ENCODE results near the gene SPATA1. TPM values are rescaled to one million over a fixed set of nuclear protein-coding genes. Genes with fewer than 3 reads are reported as not detected.

SPATA1 gene
- total and polyA plus RNA-seq, 12 donors = 0.22 to 2.9 (median 1.5) TPM

DNA sequence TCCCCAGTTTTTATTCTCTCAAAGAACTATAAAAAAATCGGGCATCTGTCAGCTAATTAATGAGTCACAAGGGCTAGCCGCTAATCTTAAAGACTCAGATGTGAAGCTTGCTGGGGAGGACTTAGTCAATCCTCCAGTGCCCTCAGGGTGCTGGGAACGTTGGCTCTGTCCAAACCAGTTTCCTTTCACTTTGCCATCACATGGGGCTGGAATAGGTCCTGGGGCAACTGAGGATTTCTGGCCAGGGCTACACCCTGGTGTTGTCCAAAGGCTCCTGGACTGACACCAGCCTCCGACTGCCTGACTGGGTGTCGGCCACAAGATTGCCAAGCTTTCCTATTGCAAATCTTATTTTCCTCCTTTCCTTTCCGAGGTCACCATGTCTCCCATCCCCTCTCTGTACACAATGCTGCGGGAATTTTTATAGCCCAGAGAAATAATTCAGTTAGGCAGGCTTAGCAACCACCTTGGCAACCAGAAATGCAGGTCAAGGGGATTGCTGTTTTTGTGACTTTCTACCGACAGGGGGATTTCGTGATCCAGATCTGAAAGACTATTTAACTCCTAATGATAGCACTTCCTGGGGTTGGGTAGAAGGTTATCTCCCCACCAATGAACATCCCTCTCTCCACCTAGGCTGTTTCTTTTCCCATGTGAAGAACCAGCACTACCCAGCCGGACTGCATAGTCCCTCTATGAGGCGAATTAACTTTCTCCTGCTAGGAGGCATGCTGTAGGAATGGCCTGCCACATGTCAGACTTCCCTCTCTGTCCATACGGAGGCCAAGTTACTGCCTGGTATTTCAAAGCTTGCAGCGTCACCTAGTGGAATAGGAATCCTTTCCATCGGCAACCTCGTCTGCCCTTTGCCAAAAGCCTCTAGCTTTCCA, 98.0 kb downstream of the SPATA1 start:
- Histone ChIP-seq H3K36me3 (no peaks in the 10 kb centered on the region), H3K4me1 (peaks cover 0 to 35% (median 21%) of the 10 kb centered on the region in 9 donors), H3K27me3 (no peaks in the 10 kb centered on the region), H3K9me3 (peaks cover 0 to 24% (median 0%) of the 10 kb centered on the region in 11 donors), H3K27ac (peak overlapping the region in 9 of 10 donors; percentile 11 to 83 (median 66)), H3K4me3 (peak overlapping the region in 8 of 10 donors; percentile 17 to 49 (median 44))
- ATAC-seq (peak; percentile 79 to 94 (median 90)), DNase-seq (peak; percentile 23 to 76)
- TF ChIP-seq, protein P1, sequence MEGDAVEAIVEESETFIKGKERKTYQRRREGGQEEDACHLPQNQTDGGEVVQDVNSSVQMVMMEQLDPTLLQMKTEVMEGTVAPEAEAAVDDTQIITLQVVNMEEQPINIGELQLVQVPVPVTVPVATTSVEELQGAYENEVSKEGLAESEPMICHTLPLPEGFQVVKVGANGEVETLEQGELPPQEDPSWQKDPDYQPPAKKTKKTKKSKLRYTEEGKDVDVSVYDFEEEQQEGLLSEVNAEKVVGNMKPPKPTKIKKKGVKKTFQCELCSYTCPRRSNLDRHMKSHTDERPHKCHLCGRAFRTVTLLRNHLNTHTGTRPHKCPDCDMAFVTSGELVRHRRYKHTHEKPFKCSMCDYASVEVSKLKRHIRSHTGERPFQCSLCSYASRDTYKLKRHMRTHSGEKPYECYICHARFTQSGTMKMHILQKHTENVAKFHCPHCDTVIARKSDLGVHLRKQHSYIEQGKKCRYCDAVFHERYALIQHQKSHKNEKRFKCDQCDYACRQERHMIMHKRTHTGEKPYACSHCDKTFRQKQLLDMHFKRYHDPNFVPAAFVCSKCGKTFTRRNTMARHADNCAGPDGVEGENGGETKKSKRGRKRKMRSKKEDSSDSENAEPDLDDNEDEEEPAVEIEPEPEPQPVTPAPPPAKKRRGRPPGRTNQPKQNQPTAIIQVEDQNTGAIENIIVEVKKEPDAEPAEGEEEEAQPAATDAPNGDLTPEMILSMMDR (IDR thresholded peaks at IDR 0.05) = peak; percentile 37 to 87 (median 74)
- intact Hi-C loops (cut with DNase I) = loop anchor here in 9 of 10 donors (1.0 to 10.0 kb wide), 13 partner anchors 99 to 672 kb away; partner anchors contain the start of genes PRKACB (in 3 of the 9), GNG5 (in 2 of the 9), SPATA1 (in 2 of the 9) and RPF1 (in 1 of the 9)
- WGBS, 2 donors = 34 to 46% methylated on average over 15 of the region's 15 CpGs

DNA sequence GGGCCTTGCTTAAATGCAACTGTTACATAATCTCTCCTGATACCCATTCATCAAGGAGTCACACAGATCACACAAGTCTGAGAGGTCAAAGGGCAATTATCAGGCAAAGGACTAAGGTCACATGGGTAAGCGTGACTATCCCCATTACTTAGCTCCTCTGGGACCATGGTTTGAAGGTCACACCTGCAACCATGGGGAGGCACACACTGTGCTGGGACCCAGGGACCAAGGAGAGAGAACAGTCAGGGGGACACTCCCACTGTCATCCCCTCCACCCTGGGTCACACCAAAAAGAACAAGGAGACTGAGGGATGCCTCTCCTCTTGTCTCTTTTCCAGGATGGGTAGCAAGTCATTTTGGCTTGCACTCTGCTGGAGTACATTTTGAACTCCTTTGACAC, 99.0 kb downstream of the SPATA1 start:
- Histone ChIP-seq H3K9me3 (peaks cover 0 to 24% (median 0%) of the 10 kb centered on the region in 11 donors), H3K36me3 (no peaks in the 10 kb centered on the region), H3K4me3 (no peak overlapping the region), H3K4me1 (peaks cover 0 to 25% (median 19%) of the 10 kb centered on the region in 9 donors), H3K27ac (peak overlapping the region in 1 of 10 donors; percentile 83), H3K27me3 (no peaks in the 10 kb centered on the region)
- no peak for DNase-seq
- TF ChIP-seq, protein P1 (IDR thresholded peaks at IDR 0.05) = no peak
- 93 to 100% methylated on average over 1 of the region's 1 CpG for WGBS, 2 donors
- no peak for ATAC-seq
- intact Hi-C loops (cut with DNase I) = loop anchor here in 8 of 10 donors (2.0 to 10.0 kb wide), 9 partner anchors 100 to 672 kb away; partner anchors contain the start of genes GNG5 (in 2 of the 8), PRKACB (in 2 of the 8), SPATA1 (in 2 of the 8) and RPF1 (in 1 of the 8)

DNA sequence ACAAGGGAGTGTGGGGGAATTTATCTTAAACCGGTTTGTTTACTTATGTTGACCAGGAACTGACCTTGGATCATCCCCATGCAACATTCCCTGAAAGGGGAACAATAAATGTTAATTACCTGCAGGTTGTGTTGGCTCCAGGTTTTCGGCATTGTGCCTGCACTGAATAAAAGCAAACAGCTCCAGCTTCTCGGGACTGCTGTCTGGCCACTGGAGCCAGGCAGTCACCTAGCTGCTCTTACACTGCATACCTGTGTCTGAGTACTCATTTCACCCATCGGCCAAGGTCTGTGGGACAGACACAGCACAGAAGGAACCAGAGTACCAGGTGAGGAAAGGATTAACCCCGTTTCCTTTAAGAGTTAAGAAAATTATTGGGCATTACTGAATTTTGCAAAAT, 100.8 kb downstream of the SPATA1 start:
- DNase-seq (no peak), ATAC-seq (no peak)
- Histone ChIP-seq H3K4me1 (peaks cover 0 to 28% (median 17%) of the 10 kb centered on the region in 9 donors), H3K27ac (no peak overlapping the region), H3K36me3 (no peaks in the 10 kb centered on the region), H3K27me3 (no peaks in the 10 kb centered on the region), H3K4me3 (no peak overlapping the region), H3K9me3 (peaks cover 0 to 24% (median 0%) of the 10 kb centered on the region in 11 donors)
- WGBS, 2 donors = 89 to 91% methylated on average over 5 of the region's 5 CpGs
- TF ChIP-seq, protein P1 (IDR thresholded peaks at IDR 0.05) = no peak
- intact Hi-C loops (cut with DNase I) = loop anchor here in 7 of 10 donors (5.0 to 10.0 kb wide), 7 partner anchors 102 to 672 kb away; partner anchors contain the start of genes GNG5 (in 2 of the 7), PRKACB (in 2 of the 7), SPATA1 (in 2 of the 7) and RPF1 (in 1 of the 7)

DNA sequence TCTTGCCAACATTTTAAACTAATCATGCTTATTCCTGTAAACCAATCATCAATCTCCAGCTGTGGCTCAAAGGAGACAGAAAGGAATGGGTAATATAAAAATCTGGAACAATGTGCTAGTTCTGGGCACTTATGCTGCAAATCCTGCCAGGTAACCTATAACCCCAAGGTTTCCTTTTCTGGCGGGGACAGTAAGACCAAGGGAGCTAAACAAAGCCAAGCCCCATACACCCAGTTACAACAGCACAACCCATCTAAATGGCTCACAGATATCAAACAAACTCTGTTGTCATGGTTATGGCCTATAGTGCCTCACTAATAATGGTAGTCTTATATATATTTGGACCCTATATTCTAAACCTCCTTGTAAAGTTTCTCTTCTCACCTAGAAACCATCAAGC, 104.9 kb downstream of the SPATA1 start:
- ATAC-seq = no peak
- TF ChIP-seq, protein P1 (IDR thresholded peaks at IDR 0.05) = no peak

More for the DNA sequence above, 104.9 kb downstream of the SPATA1 start:
- intact Hi-C loops (cut with DNase I) = loop anchor here in 1 of 10 donors (10.0 kb wide), 1 partner anchor 144 kb away; no protein-coding TSS in a partner anchor
- Histone ChIP-seq H3K4me3 (no peak overlapping the region), H3K4me1 (peaks cover 0 to 6% (median 0%) of the 10 kb centered on the region in 9 donors), H3K27ac (no peak overlapping the region), H3K9me3 (peaks cover 0 to 21% (median 0%) of the 10 kb centered on the region in 11 donors), H3K36me3 (no peaks in the 10 kb centered on the region), H3K27me3 (no peaks in the 10 kb centered on the region)
- no peak for DNase-seq
- WGBS, 2 donors = 64 to 86% methylated on average over 1 of the region's 1 CpG
